ENCODE data around the gene SFXN1.

SFXN1 gene

GRCh38 chr5:175544108-175544511 lies 65.8 kb downstream of the SFXN1 start:
- DNase-seq, result no peak

GRCh38 chr5:175544586-175544985 lies 66.2 kb downstream of the SFXN1 start:
- no peak for DNase-seq

- DNase-seq, result no peak
Observed at GRCh38 chr5:175547842-175548241, 69.5 kb downstream of the SFXN1 start.

- no peak for DNase-seq
Observed at GRCh38 chr5:175548626-175549311, 70.4 kb downstream of the SFXN1 start.

- DNase-seq, result no peak
Observed at GRCh38 chr5:175550055-175550805, 71.9 kb downstream of the SFXN1 start.

- DNase-seq, result no peak
Observed at GRCh38 chr5:175551266-175551665, 72.9 kb downstream of the SFXN1 start.

GRCh38 chr5:175554296-175554695 lies 75.9 kb downstream of the SFXN1 start:
- DNase-seq, result no peak

- DNase-seq, result no peak
Observed at GRCh38 chr5:175555168-175555785, 76.9 kb downstream of the SFXN1 start.

GRCh38 chr5:175556794-175557193 lies 78.4 kb downstream of the SFXN1 start:
- no peak for DNase-seq

GRCh38 chr5:175557778-175558177 lies 79.4 kb downstream of the SFXN1 start:
- no peak for DNase-seq

GRCh38 chr5:175558801-175559480 lies 80.6 kb downstream of the SFXN1 start:
- DNase-seq, result no peak

GRCh38 chr5:175560011-175560410 lies 81.7 kb downstream of the SFXN1 start:
- DNase-seq, result no peak

GRCh38 chr5:175561085-175561484 lies 82.7 kb downstream of the SFXN1 start:
- no peak for DNase-seq

- no peak for DNase-seq
Observed at GRCh38 chr5:175564716-175565115, 86.4 kb downstream of the SFXN1 start.

GRCh38 chr5:175566697-175567096 lies 88.3 kb downstream of the SFXN1 start:
- no peak for DNase-seq

GRCh38 chr5:175567954-175568353 lies 89.6 kb downstream of the SFXN1 start:
- DNase-seq, result no peak

- DNase-seq, result no peak
Observed at GRCh38 chr5:175569701-175570100, 91.3 kb downstream of the SFXN1 start.

- DNase-seq, result no peak
Observed at GRCh38 chr5:175572886-175573285, 94.5 kb downstream of the SFXN1 start.

- no peak for DNase-seq
Observed at GRCh38 chr5:175573493-175574269, 95.3 kb downstream of the SFXN1 start.

- no peak for DNase-seq
Observed at GRCh38 chr5:175575301-175575700, 96.9 kb downstream of the SFXN1 start.

GRCh38 chr5:175576096-175576495 lies 97.7 kb downstream of the SFXN1 start:
- DNase-seq, result no peak

GRCh38 chr5:175576591-175576990 lies 98.2 kb downstream of the SFXN1 start:
- no peak for DNase-seq

All from NCI-H146 (cell line).